Pancreas (tissue), 10 donors: ENCODE data around the gene ENTPD6. TPM values are rescaled to one million over a fixed set of nuclear protein-coding genes. Genes with fewer than 3 reads are reported as not detected.

ENCODE experiments used
- ATAC-seq, 4 donors: fragments of 200-7000 bp; cut with Tn5 transposase; one replicate each; pipeline versions ENCODE4 v1.8.0 to v1.9.1; 2020; ENCODE audit warnings: mild to moderate bottlenecking in 4 of 4, moderate library complexity in 4 of 4
- DNase-seq, 6 donors: peaks; one replicate each; pipeline ENCODE4 v3.0.0-alpha.2; 2020
- FAIRE-seq: peaks from 2 replicates; lab custom pipeline; 2012; peaks lifted over from hg19 to GRCh38; lab: Jason Lieb, UNC
- H3K27ac ChIP-seq, 4 donors: fragments of 200-600 bp; sonication (generic); 1 replicate in 3 of 4; 2 replicates in 1 of 4; pipeline versions ENCODE4 v1.5.0 to v1.8.0; 2020
- H3K27me3 ChIP-seq, 4 donors: fragments of 200-600 bp; one replicate each; pipeline ENCODE4 v1.8.0; 2021
- H3K36me3 ChIP-seq, 3 donors: fragments of 200-600 bp; sonication (generic) in 1 of 3; one replicate each; pipeline versions ENCODE4 v1.5.0 to v1.8.0; 2020 to 2021
- H3K4me1 ChIP-seq, 3 donors: fragments of 200-600 bp; one replicate each; pipeline ENCODE4 v1.8.0; 2021
- H3K4me3 ChIP-seq, 4 donors: fragments of 200-600 bp; sonication (generic) in 2 of 4; one replicate each; pipeline versions ENCODE4 v1.5.0 to v1.8.0; 2020 to 2021
- H3K9me3 ChIP-seq, 4 donors: fragments of 200-600 bp; one replicate each; pipeline ENCODE4 v1.8.0; 2021
- CTCF ChIP-seq, 4 donors: fragments of 200-600 bp; sonication (generic) in 3 of 4; IDR thresholded peaks; one replicate each; pipeline versions ENCODE4 v1.5.0 to v1.8.0; 2021; ENCODE audit warnings: antibody characterized with exemption in 4 of 4
- WGBS, 2 donors: extraction: QIAGEN DNeasy Blood & Tissue Kit; methylation state at CpG; one replicate each; pipeline ENCODE4 v1.1.7; 2013; 5-methylcytosine and 5-hydroxymethylcytosine counted together
- intact Hi-C, 3 donors: fragments of 100-400 bp; cut with DNase I; formaldehyde crosslinking; loops; one replicate each; pipeline versions ENCODE4 v1.11.1 to v1.14.2; 2022
- polyA plus RNA-seq, 2 donors: library from polyadenylated mRNA; stranded (reverse); fragments of 200-250 nt; gene quantifications; one replicate each; pipeline ENCODE4 v1.2.3, GENCODE V29; 2013
- total RNA-seq, 6 donors: library from RNA; stranded (reverse); fragmentation: NEBNext Ultra II Directional in 4 of 6; extraction: Animal tissue kit (Norgen Biotek cat#: 25700) in 4 of 6; gene quantifications; one replicate each; pipeline versions ENCODE4 v1.2.1 to v1.2.4, GENCODE V29; 2021 to 2023
- donor health status: healthy with polysubstance abuse.
- donor health status: DM: no; HTN: no; CAD: no; lungs with moderate emphysema.
- donor health status: DM: no; HTN: no; CAD: no.
- donor health status: control.
- donor health status: control.
- donor health status: Bipolar disorder and iron deficiency.
- donor health status: DM: yes; HTN: yes; CAD: no.
- donor health status: DM: no; HTN: no; CAD: no.
- donor health status: DM: no; HTN: no; CAD: no.
- donor health status: DM: yes; HTN: yes; CAD: no.

ENTPD6 gene
- total and polyA plus RNA-seq, 8 donors = 31.4 to 99.3 (median 44.7) TPM

GRCh38 chr20:25217161-25218108 lies 21.9 kb downstream of the ENTPD6 start:
- no peaks in the 10 kb centered on the region for H3K27me3 ChIP-seq
- no peak for FAIRE-seq
- intact Hi-C loops = loop anchor here in 1 of 3 donors (10.0 kb wide), 1 partner anchor 97 kb away; no protein-coding TSS in a partner anchor
- no peaks in the 10 kb centered on the region for H3K4me1 ChIP-seq
- H3K4me3 ChIP-seq = no peak overlapping the region
- WGBS, 2 donors = 94 to 95% methylated on average over 21 of the region's 21 CpGs
- H3K9me3 ChIP-seq = no peaks in the 10 kb centered on the region
- peaks cover 0 to 64% (median 17%) of the 10 kb centered on the region in 3 donors for H3K36me3 ChIP-seq
- no peak for ATAC-seq
- H3K27ac ChIP-seq = no peak overlapping the region
- TF ChIP-seq CTCF (IDR thresholded peaks at IDR 0.05) = no peak
- DNase-seq = no peak

GRCh38 chr20:25218109-25218486 lies 22.6 kb downstream of the ENTPD6 start:
- H3K9me3 ChIP-seq = no peaks in the 10 kb centered on the region
- ATAC-seq (no peak), FAIRE-seq (no peak), DNase-seq (no peak)
- H3K4me3 ChIP-seq = no peak overlapping the region
- 88 to 89% methylated on average over 8 of the region's 8 CpGs for WGBS, 2 donors
- H3K4me1 ChIP-seq = no peaks in the 10 kb centered on the region
- H3K27ac ChIP-seq = no peak overlapping the region
- no peaks in the 10 kb centered on the region for H3K27me3 ChIP-seq
- TF ChIP-seq CTCF (IDR thresholded peaks at IDR 0.05) = no peak
- peaks cover 0 to 57% (median 17%) of the 10 kb centered on the region in 3 donors for H3K36me3 ChIP-seq
- intact Hi-C loops = loop anchor here in 1 of 3 donors (10.0 kb wide), 1 partner anchor 97 kb away; no protein-coding TSS in a partner anchor

GRCh38 chr20:25218492-25218891 lies 23.0 kb downstream of the ENTPD6 start:
- intact Hi-C loops = loop anchor here in 1 of 3 donors (10.0 kb wide), 1 partner anchor 96 kb away; no protein-coding TSS in a partner anchor

GRCh38 chr20:25219365-25219764 lies 23.9 kb downstream of the ENTPD6 start:
- Histone ChIP-seq H3K27ac (no peak overlapping the region), H3K36me3 (peaks cover 0 to 46% (median 12%) of the 10 kb centered on the region in 3 donors), H3K27me3 (no peaks in the 10 kb centered on the region), H3K4me1 (no peaks in the 10 kb centered on the region), H3K4me3 (no peak overlapping the region), H3K9me3 (no peaks in the 10 kb centered on the region)
- 96 to 99% methylated on average over 7 of the region's 7 CpGs for WGBS, 2 donors
- intact Hi-C loops = loop anchor here in 1 of 3 donors (10.0 kb wide), 1 partner anchor 95 kb away; no protein-coding TSS in a partner anchor
- FAIRE-seq = no peak
- TF ChIP-seq CTCF (IDR thresholded peaks at IDR 0.05) = no peak
- ATAC-seq = no peak
- no peak for DNase-seq

More at GRCh38 chr20:25218492-25218891, 23.0 kb downstream of the ENTPD6 start:
- no peak for FAIRE-seq
- Histone ChIP-seq H3K27me3 (no peaks in the 10 kb centered on the region), H3K9me3 (no peaks in the 10 kb centered on the region), H3K4me3 (no peak overlapping the region), H3K4me1 (no peaks in the 10 kb centered on the region), H3K27ac (no peak overlapping the region), H3K36me3 (peaks cover 0 to 55% (median 17%) of the 10 kb centered on the region in 3 donors)
- WGBS, 2 donors = 90 to 91% methylated on average over 12 of the region's 12 CpGs
- TF ChIP-seq CTCF (IDR thresholded peaks at IDR 0.05) = no peak
- no peak for ATAC-seq
- DNase-seq = no peak
